HG03469 (cell line): ENCODE measurements around the gene CSNK1G3.
"Not testable (repeated sequence)": the region's sequence is repeated elsewhere in the genome, so short reads cannot be mapped to it uniquely, and the experiment has no call there.

Experiments
- ATAC-seq: cut with Tn5 transposase; IDR thresholded peaks from one replicate; pipeline ENCODE4 v1.9.1; 2021; ENCODE audit warnings: mild to moderate bottlenecking, moderate library complexity, moderate number of reproducible peaks; ENCODE audit not compliant: unreplicated experiment

Gene CSNK1G3

DNA sequence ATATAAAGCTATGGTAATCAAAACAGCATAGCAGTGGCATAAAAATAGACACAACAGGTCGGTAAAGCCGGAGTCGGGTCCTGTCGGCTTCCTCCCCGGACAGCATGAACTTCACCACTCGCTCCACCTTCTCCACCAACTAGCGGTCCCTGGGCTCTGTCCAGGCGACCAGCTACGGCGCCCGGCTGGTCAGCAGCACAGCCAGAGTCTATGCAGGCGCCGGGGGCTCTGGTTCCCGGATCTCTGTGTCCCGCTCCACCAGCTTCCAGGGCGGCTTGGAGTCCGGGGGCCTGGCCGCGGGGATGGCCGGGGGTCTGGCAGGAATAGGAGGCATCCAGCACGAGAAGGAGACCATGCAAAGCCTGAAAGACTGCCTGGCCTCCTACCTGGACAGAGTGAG lies 124.0 kb downstream of the CSNK1G3 start:
- ATAC-seq: no peak

DNA sequence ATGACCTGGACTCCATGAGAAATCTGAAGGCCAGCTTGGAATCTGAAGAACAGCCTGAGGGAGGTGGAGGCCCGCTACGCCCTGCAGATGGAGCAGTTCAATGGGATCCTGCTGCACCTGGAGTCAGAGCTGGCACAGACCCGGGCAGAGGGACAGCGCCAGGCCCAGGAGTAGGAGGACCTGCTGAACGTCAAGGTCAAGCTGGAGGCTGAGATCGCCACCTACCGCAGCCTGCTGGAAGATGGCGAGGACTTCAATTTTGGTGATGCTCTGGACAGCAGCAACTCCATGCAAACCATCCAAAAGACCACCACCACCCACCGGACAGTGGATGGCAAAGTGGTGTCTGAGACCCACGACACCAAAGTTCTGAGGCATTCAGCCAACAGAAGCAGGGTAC lies 125.1 kb downstream of the CSNK1G3 start:
- not testable (repeated sequence) for ATAC-seq

DNA sequence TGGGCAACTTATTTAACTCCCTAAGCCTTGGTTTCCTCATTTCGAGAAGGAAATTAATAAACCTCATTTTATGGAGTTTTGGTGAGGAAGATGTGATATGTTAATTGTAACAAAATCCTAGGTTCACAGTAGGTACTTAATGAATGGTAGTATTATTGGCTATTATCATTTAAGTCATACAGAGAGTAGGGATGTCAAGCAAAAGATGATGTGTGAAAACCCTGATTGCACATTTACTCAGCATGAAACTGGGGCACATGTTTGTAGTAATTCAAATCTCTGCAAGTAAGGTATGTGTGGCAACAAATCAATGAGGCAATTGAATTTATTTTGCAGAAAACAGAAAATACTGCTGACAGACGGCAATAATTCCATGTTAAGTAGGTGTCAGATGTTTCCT lies 127.3 kb downstream of the CSNK1G3 start:
- no peak for ATAC-seq

DNA sequence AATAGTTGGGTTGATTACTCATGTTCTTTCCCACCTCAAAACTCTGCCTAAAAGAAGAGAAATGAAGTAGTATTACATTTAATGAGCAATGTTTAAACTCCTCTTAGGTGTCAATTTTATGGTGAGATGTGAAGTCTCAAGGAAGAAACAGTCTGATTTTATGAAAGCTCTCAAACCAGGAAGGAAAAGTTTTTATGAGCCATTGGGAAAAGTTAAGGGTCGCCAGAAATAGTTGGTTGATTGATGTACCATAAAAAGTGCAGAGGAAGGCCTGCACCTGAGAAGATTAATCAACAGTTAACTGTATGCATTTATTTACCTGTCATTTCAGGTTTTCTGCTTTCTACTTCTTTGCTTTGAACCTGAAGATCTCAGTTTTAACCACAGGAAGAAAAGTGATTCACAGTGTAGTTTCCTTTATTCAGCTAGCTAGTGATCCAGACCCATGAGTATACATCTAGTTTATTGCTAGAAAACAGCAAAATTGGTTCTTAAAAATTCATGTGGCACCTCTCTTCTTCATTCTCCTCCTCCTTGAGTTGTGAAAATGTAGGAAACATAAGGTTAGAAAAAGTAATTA lies 133.1 kb downstream of the CSNK1G3 start:
- no peak for ATAC-seq

DNA sequence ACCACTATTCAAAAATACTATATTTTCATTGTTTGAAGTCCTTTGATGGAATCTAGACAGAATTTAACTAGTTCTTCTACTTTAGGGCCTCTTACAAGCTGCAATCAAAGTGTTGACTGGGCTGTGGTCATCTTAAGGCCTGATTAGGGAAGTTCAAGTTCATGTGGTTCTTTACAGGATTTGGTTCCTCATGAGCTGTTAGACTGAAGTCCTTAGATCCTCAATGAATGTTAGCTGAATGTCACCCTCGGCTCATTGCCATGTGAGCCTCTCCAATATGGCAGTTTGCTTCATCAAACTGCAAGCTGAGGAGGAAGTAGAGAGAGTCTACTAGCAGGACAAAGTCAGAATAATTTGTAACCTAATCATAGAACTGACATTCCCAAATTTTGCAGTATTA lies 135.1 kb downstream of the CSNK1G3 start:
- no peak for ATAC-seq

DNA sequence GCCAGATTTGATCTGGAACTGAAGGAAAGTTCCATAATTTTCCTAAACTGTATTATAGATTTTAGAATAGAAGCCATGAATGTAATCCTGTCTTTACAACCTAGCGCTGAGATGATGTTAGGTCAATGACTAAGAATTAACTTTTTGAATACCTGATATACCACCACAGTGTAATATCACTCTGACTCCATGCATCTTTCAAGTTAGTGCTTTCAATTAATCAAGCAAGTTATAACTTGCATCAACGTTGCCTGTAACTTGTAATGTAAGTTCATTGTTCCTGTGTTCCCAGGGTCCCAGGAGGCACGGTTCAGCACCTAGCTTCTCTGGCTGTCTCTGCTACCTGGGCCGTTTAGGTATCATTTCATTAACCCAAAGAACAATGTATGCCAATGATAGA lies 139.3 kb downstream of the CSNK1G3 start:
- ATAC-seq: no peak

DNA sequence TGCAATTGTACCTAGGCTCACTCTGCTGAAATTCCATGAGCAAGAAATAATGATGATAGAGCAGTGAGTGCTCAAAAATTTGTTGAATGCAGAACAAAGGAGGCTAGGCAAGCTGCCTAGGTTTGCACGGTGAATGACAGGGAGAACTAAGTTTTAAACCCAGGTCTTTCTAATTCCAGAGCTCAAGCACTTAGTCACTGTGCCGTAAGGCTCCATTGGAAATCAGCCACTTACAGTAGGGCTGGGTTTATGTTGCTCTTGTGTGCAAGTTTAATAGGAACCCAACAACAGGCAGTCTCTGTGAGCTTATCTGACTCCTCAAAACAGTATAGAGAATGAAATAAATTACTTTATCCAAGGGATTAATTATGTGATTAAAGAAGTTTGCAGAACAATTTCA lies 147.0 kb downstream of the CSNK1G3 start:
- ATAC-seq: no peak

DNA sequence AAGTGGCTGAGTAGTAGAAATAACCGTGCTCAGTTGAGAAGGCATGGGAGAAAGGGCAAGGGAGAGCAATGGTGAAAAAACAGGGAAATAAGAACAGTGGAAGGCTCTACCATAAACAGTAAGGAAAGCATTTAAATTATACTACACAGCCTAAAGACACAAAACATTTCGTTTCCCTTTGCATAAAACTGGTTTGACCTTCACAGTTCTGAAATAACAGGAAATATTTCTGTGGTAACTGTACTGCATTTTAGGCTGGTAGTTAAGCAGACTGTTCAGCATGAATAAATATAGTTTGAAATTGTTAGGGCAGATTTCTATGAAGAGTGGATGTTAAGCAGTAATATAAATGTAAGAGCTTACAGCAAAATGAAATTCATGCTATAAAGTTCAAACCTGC lies 147.5 kb downstream of the CSNK1G3 start:
- no peak for ATAC-seq

DNA sequence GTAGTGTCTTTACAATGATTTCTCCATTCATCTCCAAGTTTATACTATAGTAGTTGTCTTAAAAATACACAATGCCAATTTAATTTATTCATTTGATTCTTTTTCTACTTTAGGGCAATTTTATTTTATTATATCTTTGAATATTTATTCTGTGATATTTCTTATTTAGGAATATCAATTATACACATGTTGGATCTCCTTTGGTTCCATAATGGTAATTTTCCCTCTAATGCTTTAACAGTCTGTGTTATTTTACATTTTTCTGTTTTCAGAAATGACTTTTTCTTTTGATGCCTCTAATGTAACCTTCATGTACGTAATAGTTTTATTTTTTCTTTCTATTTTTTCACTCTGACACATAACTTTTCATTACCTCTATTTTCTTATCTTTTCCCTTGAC lies 153.0 kb downstream of the CSNK1G3 start:
- ATAC-seq: no peak

DNA sequence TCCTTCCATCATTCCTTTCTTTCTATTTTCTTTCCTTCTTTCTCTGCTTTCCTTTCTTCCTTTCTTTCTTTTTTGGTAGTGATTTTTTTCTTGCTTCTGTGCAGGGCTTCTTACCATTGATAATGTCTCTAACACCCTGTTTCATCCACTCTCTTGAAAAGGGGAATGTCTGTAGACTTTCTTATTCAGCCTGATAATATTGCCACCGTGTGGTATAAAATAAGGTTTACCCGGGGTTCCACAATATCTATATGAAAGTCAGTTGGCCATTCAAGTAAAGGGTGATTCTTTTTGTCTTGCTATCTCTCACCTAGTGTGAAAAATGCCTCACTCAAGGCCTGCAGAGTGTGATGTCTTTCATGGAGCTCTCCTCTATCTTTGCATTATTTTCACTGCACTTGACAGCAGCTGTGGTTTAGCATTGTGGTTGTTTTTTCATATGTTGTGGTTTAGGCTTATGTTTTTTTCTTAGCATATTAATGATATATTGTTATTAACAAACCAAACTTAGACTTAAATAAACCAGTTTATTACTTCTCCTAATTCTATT lies 153.9 kb downstream of the CSNK1G3 start:
- no peak for ATAC-seq
